HG03469 (cell line): ENCODE data around the gene FUT9.
A peak's percentile ranks its signal among the peaks of the same experiment; 100 is the strongest.

Experiments
- ATAC-seq: cut with Tn5 transposase; IDR thresholded peaks from one replicate; pipeline ENCODE4 v1.9.1; 2021; ENCODE audit warnings: mild to moderate bottlenecking, moderate library complexity, moderate number of reproducible peaks; ENCODE audit not compliant: unreplicated experiment

The FUT9 gene

DNA sequence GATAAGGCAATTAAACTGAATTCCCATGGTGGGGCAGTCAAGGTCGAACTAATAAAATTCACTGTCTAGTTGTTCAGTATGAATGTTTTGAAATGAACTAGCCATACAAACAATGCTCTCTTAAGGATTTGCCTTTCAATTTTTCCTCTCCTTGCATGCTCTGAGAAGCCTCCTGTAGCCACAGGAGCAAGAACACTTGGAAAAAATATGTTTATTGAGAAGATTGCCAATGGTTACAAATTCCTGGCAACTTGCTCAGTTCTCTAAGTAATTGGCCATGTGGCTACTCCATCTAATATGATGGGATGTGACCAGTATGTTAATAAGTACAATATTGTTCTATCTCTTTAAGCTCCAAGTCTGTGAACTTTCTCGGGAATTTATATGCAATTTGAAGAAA is 49.4 kb downstream of the FUT9 start:
- ATAC-seq: no peak

DNA sequence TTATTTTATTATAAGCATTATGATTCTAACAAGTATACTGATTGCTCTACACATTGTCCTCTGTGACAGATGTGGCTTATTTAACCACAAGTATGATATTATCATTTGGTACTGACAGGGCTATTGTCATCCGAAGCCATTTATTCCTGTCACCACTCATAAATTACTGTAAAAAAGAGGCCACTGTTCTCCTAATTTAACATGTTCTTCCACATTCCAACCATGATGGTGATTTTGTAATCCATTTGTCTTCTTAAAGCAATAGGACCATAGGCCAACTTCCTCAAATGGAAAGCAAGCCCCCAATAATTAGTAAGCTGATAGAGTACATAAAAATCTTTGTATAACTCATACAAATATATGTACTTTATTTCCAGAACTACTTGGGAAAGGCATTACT is 50.6 kb downstream of the FUT9 start:
- ATAC-seq: no peak

DNA sequence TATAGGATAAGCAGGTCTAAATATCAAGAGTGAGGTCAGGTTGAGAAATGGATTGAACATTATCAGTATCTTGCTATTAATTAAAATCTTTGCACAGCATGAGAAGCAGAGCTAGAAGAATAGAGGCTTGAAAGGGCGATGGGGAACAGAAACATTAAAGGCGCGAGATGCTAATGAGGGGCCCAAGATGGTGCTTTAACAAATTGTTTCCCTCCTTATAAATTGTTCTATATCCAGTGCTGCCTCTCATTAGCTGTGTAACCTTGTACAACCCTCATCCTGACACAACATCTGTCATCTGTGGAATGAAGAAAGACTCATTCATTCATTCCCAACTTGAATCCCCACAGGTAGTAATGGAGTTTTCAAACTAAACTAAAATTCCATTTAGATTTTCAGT is 57.8 kb downstream of the FUT9 start:
- ATAC-seq: no peak

DNA sequence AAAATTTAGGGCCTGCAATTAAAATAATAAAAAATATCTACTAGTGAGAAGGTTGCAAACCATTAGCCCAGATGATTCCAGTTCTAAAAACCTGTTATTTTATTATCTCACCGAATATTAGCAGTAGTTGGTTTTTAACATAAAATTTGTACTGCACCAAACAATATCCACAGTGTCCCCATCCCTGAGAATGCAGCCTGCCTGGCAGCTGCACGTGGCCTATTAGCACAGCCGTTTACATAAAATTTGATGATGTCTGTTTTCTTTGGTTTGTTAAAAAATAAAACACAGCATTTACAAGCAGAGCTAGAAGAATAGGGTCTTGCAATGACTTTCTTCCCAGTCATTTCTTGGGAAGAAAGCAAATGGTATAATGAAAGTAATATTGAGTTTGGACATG is 58.2 kb downstream of the FUT9 start:
- no peak for ATAC-seq

DNA sequence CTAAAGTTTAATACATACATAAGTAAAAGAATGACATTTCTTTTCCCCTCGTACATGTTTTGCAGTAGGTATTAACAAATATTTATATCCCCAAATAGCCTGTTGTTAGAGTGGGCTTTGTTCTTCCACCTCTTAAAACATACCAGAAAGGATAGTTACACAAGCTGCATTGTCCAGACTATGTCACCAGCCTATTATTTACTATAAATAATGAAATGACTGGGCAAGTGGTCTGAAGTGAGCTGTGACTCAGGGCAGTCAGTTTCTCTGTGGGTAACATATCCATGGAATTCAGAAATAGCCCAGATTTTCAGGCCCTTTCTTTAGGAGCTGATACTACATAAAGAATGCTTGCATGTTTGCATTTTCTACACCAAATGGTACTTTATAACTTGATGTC is 60.1 kb downstream of the FUT9 start:
- no peak for ATAC-seq

DNA sequence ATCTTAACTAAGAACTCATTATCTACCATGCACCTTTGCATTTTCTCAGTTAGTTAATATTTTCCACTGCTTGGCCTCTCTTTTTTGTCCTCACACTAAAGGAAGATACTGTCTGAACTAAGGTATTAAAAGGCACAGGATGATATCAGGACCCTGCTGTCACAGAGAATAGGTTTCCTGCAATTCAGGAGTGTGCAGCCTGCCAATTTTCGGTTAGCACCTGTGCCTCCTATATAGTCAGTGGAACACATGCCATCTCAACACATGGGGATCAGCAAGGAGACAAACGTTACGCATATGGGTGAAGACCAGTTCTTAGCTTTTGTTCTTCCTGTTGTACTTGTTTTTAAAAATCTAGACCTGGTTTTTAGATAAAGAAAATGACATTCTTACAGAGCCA is 71.0 kb downstream of the FUT9 start:
- ATAC-seq: no peak

DNA sequence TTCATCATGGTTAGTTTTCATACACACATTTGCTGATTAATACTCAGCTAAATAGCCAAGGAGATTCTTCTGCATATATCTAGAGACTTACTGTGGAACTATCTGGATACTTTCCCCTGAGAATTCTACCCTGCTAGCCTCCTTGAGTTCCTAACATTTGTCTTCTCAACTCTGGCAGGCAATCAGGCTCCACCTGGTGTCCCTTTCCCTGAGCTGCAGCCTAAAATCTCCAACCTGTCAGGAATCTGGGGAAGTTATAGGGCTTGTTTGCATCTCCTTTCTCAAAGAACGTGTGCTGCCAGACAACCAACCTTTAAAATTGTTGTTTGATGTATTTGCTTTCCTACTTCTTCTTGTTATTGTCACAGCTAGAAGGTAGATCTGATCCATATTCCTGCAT is 73.4 kb downstream of the FUT9 start:
- ATAC-seq: no peak

DNA sequence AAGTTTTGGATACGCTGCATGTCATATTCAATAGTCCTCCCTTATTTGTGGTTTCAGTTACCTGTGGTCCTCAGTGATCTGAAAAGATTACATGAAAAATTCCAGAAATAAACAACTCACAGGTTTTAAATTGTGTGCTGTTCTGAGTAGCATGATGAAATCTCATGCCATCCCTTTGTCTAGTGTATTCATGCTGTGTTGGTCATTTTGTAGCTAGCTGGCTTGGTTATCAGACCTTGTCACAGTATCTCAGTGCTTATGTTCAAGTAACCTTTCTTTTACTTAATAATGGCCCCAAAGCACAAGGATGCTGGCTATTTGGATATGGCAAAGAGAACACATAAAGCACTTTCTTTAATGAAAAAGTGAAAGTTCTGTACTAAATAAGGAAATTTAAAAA is 78.3 kb downstream of the FUT9 start:
- ATAC-seq: no peak

DNA sequence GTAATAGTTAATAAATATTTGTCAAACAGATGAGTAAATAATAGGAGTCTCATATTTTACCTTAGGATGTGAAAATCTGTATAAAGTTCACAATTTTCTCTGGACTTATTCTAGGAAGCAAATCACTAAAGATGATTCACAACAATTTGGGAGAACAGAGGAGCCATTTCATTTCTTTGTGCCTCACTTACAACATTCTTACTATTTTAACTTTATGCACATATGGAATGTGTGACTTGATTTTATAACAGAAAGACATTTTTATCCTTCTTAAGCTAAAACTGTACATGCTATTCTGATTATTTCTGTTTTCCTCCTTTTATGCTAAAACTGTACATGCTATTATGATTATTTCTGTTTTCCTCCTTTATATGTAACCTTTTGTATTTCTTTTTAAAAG is 83.3 kb downstream of the FUT9 start:
- no peak for ATAC-seq

DNA sequence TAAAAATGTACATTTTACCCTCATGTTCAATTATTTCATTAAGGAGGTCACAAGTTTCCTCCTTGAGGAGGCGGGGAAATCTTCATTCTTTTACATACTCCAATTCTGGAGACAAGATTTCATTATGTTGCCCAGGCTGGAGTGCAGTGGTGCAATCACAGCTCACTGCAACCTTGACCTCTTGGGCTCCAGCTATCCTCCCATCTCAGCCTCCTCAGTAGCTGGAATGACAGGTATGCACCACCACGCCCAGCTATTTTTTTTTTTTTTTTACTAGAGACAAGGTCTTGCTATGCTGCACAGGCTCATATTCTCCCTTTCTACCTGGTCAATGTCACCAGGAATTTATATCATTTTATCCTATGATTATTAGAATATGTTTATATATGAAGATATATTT is 85.8 kb downstream of the FUT9 start:
- no peak for ATAC-seq

DNA sequence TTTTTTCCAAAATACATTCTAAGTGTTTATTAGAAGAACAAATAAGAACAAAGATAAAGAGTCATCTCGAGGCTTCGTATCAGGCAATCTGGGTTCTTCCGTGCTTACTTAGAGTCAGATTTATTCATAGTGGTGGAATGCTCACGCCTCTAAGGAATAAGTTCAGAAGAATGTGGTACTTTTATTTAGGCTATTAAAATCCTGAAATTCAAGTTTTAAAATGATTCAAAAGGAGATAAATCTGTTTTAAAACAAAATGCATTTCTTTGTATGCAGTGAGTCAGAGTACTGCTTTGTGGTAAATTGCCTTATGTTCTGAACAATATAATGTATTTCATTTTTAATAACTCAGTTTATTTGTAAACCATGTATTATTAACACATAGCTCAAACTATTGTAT is 89.1 kb downstream of the FUT9 start:
- no peak for ATAC-seq

DNA sequence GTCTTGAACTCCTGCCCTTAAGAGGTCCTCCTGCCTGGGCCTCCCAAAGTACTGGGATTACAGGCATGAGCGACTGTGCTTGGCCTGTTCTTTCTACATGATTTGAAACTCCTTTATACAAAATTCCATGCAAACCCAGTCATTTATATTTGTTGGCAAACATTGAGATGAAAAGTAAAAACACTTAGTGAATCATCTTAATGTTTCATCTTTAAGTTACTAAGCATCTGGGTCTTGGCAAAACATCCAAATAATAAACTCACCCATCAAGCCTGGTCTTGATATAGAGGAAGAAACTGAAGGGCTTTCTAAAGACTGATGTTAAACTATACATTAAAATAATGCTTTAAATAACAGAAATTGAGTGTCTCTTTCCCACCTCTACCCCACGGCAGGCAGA is 95.1 kb downstream of the FUT9 start:
- ATAC-seq: no peak

DNA sequence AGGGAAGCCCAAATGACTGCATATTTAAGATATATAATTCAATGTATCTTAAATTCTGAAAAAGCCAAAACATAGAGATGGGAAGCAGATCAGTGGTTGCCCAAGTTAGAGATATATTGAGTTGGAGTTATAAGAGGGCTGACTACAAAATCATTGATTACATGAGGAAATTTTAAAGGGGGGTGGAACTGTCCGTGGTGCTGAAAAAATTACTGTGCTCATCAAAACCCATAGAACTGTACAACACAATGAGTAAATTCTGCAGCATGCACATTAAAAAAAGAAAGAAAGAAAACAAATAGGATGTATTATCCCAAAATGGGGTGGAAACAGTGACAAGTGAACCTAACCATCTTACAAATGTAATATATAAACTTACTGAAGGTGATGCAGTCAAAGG is 100.9 kb downstream of the FUT9 start:
- no peak for ATAC-seq

DNA sequence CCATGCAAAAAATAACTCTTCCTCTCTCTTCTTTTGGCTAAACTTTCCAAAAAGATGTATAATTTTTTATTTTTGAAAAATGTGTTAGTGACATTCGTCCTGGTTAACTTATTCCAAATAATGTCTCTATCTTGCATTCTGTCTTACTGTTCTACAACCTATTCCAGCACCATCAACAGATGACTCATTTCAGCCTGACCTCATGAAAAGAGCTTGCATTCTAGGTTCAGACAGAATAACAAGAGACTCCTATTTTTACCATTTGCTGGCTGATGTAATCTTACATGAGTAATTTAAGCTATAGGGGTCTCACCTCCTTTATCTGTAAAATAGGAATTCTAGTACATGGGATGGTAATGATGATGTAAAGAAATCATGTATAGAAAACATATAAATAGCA is 109.0 kb downstream of the FUT9 start:
- no peak for ATAC-seq

DNA sequence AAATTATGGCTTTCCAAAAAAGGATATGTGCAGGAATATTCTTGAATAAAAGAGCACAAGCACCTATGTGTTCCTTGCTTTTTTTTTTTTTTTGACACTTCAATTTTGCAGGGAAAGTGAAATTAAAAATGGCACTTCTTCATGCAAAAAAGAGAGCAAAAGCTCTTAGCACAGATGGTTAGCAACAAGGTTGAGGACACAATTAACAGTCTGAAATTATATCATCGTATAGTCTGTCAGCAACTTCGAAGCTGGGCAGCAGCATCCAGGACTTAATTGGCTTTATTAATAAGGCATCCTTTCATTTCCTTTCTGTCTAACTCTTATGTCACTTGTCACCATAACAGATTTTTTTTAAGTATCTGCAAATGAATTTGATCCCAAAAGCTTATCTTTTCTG is 122.6 kb downstream of the FUT9 start:
- ATAC-seq: no peak

DNA sequence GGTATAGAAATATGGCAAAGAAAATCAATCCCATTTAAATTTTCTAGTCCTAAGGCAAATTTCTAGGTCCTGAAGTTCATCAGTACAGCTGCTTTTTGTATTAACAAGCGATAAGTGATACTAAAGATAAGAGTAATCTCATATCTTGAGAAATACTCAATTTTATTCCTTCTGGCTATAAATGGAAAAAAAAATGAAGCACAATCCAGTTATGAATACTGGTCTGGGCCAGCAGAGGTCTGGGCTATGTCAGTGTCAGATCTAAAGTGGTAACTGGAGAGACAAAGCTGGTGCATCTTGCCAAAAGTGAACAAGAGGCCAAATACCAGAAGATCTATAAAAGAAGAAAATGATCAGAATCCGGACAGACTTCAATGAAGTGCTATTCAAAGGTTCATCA is 126.4 kb downstream of the FUT9 start:
- ATAC-seq: no peak

DNA sequence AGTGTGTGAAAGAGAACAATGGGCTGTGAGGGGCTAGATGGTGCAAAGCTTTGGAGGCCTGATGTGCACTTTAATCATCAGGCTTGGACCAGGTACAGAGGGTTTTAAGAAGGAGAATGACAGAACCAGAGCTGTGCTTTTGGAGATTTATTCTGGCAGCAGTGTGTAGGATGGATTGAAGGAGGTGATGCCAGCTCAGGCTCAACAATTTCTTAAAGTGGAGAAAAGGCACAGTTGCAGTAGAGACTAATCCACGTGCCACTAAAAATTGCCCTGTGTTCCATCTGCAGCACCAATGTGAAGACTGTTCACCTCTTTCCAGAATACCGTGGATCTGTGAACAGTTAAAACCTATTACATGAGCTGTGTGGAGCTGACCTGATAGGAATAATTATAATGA is 134.7 kb downstream of the FUT9 start:
- ATAC-seq: no peak

DNA sequence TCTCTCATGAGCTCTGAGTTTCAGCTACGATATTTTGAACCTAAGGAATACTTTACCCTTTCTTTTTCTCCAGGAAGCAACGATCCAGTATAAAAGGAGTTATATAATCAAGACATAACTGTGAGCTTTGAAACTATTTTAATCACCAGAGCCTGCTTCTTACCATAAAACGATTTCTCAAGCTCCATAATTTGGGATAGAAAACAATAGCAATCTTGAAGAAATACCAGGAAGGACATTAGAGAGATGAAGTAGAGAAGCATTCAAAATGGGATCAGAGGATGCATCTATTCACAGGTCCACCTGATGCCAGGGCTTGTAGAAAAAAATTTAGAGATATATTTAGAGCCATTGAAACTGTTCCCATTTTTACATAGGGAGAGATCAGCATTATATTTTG is 135.9 kb downstream of the FUT9 start:
- ATAC-seq: no peak

DNA sequence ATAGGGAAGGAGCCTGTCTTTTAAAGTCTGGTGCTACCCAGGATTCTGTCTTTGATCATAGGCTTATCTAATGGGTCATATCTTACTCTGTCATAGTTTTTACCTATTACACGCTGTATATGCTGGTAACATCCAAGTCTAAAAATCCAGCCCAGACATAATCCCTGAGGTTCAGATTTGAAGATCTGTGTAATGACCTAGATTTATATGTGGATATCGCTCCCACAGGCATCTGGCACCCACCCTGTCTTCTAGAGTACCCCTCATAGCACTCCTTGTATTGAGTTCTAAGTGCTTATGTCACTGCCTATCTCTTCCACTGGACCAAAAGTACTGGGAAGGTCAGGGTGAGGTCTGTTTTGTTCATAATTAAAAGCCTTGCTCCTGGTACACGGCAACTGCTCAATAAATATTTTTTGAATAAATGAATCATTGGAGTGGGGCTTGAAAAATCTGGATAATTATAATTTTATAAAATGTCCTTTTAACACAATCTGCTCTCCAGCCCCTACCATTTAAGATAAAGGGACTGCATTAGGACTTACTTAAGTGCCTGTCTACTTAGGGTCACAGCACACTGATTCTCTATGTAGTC is 136.4 kb downstream of the FUT9 start:
- no peak for ATAC-seq

DNA sequence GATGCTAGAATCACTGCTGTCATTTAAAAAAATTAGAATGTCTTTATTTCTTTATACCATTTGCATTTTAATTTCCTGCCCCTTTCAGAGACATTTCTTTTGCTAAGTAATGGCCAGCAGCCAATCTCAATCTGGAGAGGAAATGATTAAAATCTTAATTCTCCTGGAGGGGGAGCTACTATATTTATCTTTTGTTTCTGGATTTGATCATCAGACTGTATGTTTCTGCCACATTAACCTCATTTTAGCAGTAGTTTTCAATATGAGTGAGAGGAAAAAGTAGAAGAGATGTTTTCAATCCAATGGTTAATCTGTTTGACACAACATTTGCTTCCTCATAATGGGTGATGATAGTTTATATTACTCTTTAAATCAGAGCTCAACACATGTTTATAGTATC is 138.0 kb downstream of the FUT9 start:
- ATAC-seq: no peak

DNA sequence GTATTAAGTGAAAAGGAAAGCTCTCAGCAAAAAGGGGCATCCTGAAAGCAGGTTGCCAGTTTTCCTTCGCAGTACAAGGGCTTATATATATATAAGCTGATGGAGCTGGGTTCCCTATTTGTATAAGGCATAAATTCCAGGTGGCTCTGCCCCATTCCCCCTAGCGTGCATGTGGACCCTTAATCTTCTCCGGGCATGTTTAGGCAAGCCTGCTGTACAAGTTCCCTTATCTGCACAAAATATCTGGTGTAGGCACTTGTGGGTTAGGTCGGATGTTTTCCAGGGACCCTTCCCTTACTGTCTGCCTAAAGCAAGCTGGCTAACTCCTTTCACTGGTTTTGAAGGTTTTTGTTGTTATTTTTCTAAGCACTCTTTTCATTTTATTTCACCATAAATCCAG is 140.7 kb downstream of the FUT9 start:
- no peak for ATAC-seq

DNA sequence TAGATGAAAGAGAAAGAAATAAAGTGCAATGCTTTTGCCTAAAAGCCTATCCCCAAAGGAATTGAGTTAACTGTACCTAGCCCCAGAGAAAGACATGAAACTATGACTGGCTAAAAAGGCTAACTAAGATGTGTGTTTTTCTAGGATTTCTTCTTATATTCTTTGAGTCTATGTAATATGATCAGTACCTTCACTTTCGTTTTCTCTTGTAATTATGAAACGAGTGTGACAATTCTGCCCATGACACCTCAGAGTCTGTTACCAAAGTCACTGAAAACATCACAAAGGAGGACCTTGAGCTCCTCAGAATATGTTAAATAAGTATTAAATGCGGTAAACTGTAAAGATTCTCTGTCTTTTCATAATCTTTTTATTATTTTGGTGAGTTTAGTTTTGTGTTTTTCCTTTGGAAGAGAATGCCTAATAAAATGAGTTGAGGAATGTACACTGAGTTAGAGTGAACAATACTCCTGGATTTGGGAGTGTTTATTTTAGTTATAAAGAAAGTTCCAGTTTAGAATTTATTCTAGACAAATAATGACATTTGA is 141.3 kb downstream of the FUT9 start:
- peak; percentile 93 for ATAC-seq

DNA sequence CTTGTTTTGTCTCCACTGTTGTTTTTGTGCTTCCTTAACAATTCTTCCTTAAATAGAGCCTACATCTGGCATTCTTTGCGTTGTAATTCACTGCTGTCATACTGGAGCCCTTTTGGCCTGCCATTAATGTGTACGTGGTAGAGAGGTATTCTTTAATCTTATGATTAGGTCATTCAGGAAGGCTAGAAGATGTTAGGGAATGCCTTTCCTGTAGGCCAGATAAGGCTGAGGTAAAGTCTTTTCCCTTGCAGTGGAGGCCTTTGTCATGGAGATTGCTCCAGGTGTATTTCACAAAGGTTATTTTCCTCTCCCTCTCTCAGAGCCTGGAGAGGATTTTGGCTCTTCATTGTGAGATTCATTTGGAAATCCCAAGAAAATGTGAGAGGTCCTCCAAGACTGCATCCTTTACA is 146.9 kb downstream of the FUT9 start:
- no peak for ATAC-seq
